SK-N-SH treated with all-trans-retinoic acid at 6 μM for 48 hours (cell line): ENCODE results near the gene OR4S1.

ENCODE experiments used
- ARNTL ChIP-seq: fragments of 450-650 bp; formaldehyde crosslinking; IDR thresholded peaks from 2 replicates; pipeline ENCODE4 v1.5.0; 2020; ENCODE audit warnings: low read depth, mild to moderate bottlenecking, moderate library complexity, borderline replicate concordance
- CSDC2 ChIP-seq: fragments of 250-450 bp; sonication (Bioruptor Pico); IDR thresholded peaks from 2 replicates; pipeline ENCODE4 v1.5.0; 2020; ENCODE audit warnings: mild to moderate bottlenecking, moderate library complexity
- ESRRG ChIP-seq: fragments of 250-450 bp; sonication (Bioruptor Pico); IDR thresholded peaks from 2 replicates; pipeline ENCODE4 v1.6.1; 2021; ENCODE audit warnings: mild to moderate bottlenecking
- GLIS3 ChIP-seq: fragments of 250-450 bp; sonication (Bioruptor Pico); IDR thresholded peaks from 2 replicates; pipeline ENCODE4 v1.5.0; 2020; ENCODE audit warnings: mild to moderate bottlenecking, moderate library complexity
- ISL1 ChIP-seq: fragments of 250-450 bp; sonication (Bioruptor Pico); IDR thresholded peaks from 2 replicates; pipeline ENCODE4 v2.1.2; 2022; ENCODE audit warnings: mild to moderate bottlenecking, moderate library complexity
- OSR1 ChIP-seq: fragments of 250-450 bp; sonication (Bioruptor Pico); IDR thresholded peaks from 2 replicates; pipeline ENCODE4 v1.8.0; 2022; ENCODE audit warnings: moderate library complexity, mild to moderate bottlenecking, inconsistent platforms
- RARB ChIP-seq: fragments of 250-450 bp; sonication (Bioruptor Pico); IDR thresholded peaks from 2 replicates; pipeline ENCODE4 v1.8.0; 2021; ENCODE audit warnings: mild to moderate bottlenecking, moderate library complexity
- ZC3H10 ChIP-seq: fragments of 250-450 bp; sonication (Bioruptor Pico); IDR thresholded peaks from 2 replicates; pipeline ENCODE4 v1.5.1; 2021; ENCODE audit warnings: mild to moderate bottlenecking, moderate library complexity
- ZFP3 ChIP-seq: fragments of 250-450 bp; sonication (Bioruptor Pico); IDR thresholded peaks from 2 replicates; pipeline ENCODE4 v1.5.0; 2020; ENCODE audit warnings: mild to moderate bottlenecking, moderate library complexity
- ZFP30 ChIP-seq: fragments of 450-650 bp; formaldehyde crosslinking; IDR thresholded peaks from 2 replicates; pipeline ENCODE4 v1.5.0; 2022; ENCODE audit warnings: mild to moderate bottlenecking, moderate library complexity
- ZNF8 ChIP-seq: fragments of 450-650 bp; formaldehyde crosslinking; IDR thresholded peaks from 2 replicates; pipeline ENCODE4 v1.5.0; 2020; ENCODE audit warnings: mild to moderate bottlenecking, moderate library complexity
- TF ChIP-seq, protein P1 (sequence below): fragments of 250-450 bp; sonication (Bioruptor Pico); IDR thresholded peaks from 2 replicates; pipeline ENCODE4 v1.8.0; 2020; ENCODE audit warnings: mild to moderate bottlenecking, moderate library complexity, borderline replicate concordance
- TF ChIP-seq, protein P2 (sequence below): fragments of 250-450 bp; sonication (Bioruptor Pico); IDR thresholded peaks from 2 replicates; pipeline ENCODE4 v1.8.0; 2021; ENCODE audit warnings: low read depth, mild to moderate bottlenecking, moderate library complexity, borderline replicate concordance
- TF ChIP-seq, protein P3 (sequence below): fragments of 250-450 bp; sonication (Bioruptor Pico); IDR thresholded peaks from 2 replicates; pipeline ENCODE4 v1.5.0; 2020; ENCODE audit warnings: mild to moderate bottlenecking, moderate library complexity

DNA sequence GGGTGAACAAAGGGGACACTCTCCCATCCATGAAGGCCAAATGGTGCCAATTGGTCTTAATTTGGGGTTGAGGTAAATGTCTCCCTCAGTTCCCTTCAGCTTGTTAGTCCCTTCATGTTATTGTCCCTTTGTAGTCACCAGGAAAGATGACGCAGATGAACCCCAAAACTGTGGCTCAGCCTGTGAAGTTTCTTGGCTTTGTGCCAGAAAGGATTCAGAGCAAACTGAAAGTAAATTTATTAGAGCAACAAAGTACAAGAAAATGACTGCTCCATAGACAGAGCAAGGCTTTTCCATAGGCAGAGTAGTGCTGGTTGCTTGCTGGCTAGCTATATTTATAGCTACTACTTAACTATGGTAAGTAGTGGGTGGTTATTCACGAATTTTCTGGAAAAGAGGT, 35.4 kb downstream of the OR4S1 start:
- TF ChIP-seq ARNTL (no peak), ESRRG (CRISPR knock-in tag) (no peak), GLIS3 (no peak), ZFP3 (no peak), RARB (no peak), ISL1 (CRISPR knock-in tag) (no peak), OSR1 (CRISPR knock-in tag) (no peak), CSDC2 (CRISPR knock-in tag) (no peak), ZNF8 (no peak), ZC3H10 (CRISPR knock-in tag) (no peak), ZFP30 (no peak)
- TF ChIP-seq, protein P1, sequence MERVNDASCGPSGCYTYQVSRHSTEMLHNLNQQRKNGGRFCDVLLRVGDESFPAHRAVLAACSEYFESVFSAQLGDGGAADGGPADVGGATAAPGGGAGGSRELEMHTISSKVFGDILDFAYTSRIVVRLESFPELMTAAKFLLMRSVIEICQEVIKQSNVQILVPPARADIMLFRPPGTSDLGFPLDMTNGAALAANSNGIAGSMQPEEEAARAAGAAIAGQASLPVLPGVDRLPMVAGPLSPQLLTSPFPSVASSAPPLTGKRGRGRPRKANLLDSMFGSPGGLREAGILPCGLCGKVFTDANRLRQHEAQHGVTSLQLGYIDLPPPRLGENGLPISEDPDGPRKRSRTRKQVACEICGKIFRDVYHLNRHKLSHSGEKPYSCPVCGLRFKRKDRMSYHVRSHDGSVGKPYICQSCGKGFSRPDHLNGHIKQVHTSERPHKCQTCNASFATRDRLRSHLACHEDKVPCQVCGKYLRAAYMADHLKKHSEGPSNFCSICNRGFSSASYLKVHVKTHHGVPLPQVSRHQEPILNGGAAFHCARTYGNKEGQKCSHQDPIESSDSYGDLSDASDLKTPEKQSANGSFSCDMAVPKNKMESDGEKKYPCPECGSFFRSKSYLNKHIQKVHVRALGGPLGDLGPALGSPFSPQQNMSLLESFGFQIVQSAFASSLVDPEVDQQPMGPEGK (CRISPR knock-in tag), result no peak
- TF ChIP-seq, protein P2, sequence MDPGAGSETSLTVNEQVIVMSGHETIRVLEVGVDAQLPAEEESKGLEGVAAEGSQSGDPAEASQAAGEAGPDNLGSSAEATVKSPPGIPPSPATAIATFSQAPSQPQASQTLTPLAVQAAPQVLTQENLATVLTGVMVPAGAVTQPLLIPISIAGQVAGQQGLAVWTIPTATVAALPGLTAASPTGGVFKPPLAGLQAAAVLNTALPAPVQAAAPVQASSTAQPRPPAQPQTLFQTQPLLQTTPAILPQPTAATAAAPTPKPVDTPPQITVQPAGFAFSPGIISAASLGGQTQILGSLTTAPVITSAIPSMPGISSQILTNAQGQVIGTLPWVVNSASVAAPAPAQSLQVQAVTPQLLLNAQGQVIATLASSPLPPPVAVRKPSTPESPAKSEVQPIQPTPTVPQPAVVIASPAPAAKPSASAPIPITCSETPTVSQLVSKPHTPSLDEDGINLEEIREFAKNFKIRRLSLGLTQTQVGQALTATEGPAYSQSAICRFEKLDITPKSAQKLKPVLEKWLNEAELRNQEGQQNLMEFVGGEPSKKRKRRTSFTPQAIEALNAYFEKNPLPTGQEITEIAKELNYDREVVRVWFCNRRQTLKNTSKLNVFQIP (CRISPR knock-in tag), result no peak
- TF ChIP-seq, protein P3, sequence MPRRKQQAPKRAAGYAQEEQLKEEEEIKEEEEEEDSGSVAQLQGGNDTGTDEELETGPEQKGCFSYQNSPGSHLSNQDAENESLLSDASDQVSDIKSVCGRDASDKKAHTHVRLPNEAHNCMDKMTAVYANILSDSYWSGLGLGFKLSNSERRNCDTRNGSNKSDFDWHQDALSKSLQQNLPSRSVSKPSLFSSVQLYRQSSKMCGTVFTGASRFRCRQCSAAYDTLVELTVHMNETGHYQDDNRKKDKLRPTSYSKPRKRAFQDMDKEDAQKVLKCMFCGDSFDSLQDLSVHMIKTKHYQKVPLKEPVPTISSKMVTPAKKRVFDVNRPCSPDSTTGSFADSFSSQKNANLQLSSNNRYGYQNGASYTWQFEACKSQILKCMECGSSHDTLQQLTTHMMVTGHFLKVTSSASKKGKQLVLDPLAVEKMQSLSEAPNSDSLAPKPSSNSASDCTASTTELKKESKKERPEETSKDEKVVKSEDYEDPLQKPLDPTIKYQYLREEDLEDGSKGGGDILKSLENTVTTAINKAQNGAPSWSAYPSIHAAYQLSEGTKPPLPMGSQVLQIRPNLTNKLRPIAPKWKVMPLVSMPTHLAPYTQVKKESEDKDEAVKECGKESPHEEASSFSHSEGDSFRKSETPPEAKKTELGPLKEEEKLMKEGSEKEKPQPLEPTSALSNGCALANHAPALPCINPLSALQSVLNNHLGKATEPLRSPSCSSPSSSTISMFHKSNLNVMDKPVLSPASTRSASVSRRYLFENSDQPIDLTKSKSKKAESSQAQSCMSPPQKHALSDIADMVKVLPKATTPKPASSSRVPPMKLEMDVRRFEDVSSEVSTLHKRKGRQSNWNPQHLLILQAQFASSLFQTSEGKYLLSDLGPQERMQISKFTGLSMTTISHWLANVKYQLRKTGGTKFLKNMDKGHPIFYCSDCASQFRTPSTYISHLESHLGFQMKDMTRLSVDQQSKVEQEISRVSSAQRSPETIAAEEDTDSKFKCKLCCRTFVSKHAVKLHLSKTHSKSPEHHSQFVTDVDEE (CRISPR knock-in tag), result no peak
